Endothelial cell of umbilical vein (primary cell): Measurements from ENCODE around the gene SAP30. TPM values are rescaled to one million over a fixed set of nuclear protein-coding genes. Genes with fewer than 3 reads are reported as not detected.

ENCODE experiments used
- BruUV-seq: library from RNA; stranded (reverse); fragments of 400-500 nt; replicated peaks from 2 replicates; lab custom pipeline; 2021; lab: Mats Ljungman, UMichigan
- CTCF ChIA-PET: fragments of 300-600, 350-600 bp; sonication (Branson Sonifier 250); formaldehyde crosslinking; loops from one replicate; lab custom pipeline; 2021; ENCODE audit warnings: antibody characterized with exemption, inconsistent platforms; lab: Charles Lee
- POLR2A ChIA-PET: fragments of 300-600, 350-600 bp; sonication (Branson Sonifier 250); formaldehyde crosslinking; loops from one replicate; lab custom pipeline; 2021; ENCODE audit warnings: antibody characterized with exemption, inconsistent platforms; lab: Charles Lee
- DNase-seq: peaks from one replicate; pipeline ENCODE4 v3.0.0-alpha.2; 2011; ENCODE audit warnings: low read depth, low spot score
- FAIRE-seq: peaks from 2 replicates; lab custom pipeline; 2011; peaks lifted over from hg19 to GRCh38; lab: Jason Lieb, UNC
- H2AFZ ChIP-seq: 2 replicates; pipeline ENCODE4 v1.6.0; 2012; ENCODE audit warnings: low read depth, low read length, control low read depth, inconsistent platforms
- H3K27ac ChIP-seq: 2 replicates; pipeline ENCODE4 v1.5.1; 2011; ENCODE audit warnings: low read depth, mild to moderate bottlenecking, control low read depth, low read length, moderate library complexity; ENCODE audit not compliant: insufficient read depth
- H3K27me3 ChIP-seq, 2 experiments: 2 replicates each; pipeline versions ENCODE4 v1.6.0 to v1.6.1; 2011; ENCODE audit warnings: low read length in 2 of 2, mixed read lengths in 1 of 2; ENCODE audit not compliant: control insufficient read depth in 2 of 2, insufficient read depth in 2 of 2
- H3K36me3 ChIP-seq, 2 experiments: 2 replicates in 1 of 2; 3 replicates in 1 of 2; pipeline ENCODE4 v1.5.1; 2011; ENCODE audit warnings: low read length in 2 of 2, mild to moderate bottlenecking in 1 of 2, moderate library complexity in 1 of 2; ENCODE audit not compliant: control insufficient read depth in 2 of 2, insufficient read depth in 2 of 2; ENCODE audit errors: extremely low read depth in 1 of 2
- H3K4me1 ChIP-seq: 3 replicates; pipeline ENCODE4 v1.5.1; 2011; ENCODE audit warnings: mild to moderate bottlenecking, low read length; ENCODE audit not compliant: control insufficient read depth, insufficient read depth; ENCODE audit errors: extremely low read depth
- H3K4me2 ChIP-seq: 2 replicates; pipeline ENCODE4 v1.6.1; 2011; ENCODE audit warnings: low read length, control low read depth, mixed read lengths; ENCODE audit not compliant: insufficient read depth
- H3K4me3 ChIP-seq, 3 experiments: fragments of 200-600 bp in 1 of 3; sonication (generic), shearing (Covaris generic) in 1 of 3; replicated peaks in 1 of 3; 2 replicates each; pipeline ENCODE4 v1.5.1; 2011 to 2016; ENCODE audit warnings: control low read depth in 3 of 3, low read length in 3 of 3, mild to moderate bottlenecking in 2 of 3, inconsistent platforms in 1 of 3, low read depth in 1 of 3, moderate library complexity in 1 of 3; ENCODE audit not compliant: insufficient read depth in 1 of 3
- H3K79me2 ChIP-seq: 2 replicates; pipeline ENCODE4 v1.6.0; 2012; ENCODE audit warnings: low read length, inconsistent platforms; ENCODE audit not compliant: control insufficient read depth, insufficient read depth
- H3K9ac ChIP-seq: replicated peaks from 2 replicates; pipeline ENCODE3; 2011; ENCODE audit warnings: low read length, control low read depth; ENCODE audit not compliant: insufficient read depth; ENCODE audit errors: extremely low read depth
- H3K9me1 ChIP-seq: replicated peaks from 3 replicates; pipeline ENCODE4 v1.6.0; 2011; ENCODE audit warnings: mild to moderate bottlenecking, low read length; ENCODE audit not compliant: control insufficient read depth, insufficient read depth; ENCODE audit errors: extremely low read depth
- H3K9me3 ChIP-seq: replicated peaks from 2 replicates; pipeline ENCODE4 v1.5.1; 2012; ENCODE audit warnings: low read length, inconsistent platforms; ENCODE audit not compliant: control insufficient read depth, insufficient read depth
- H4K20me1 ChIP-seq: replicated peaks from 2 replicates; pipeline ENCODE3; 2011; ENCODE audit warnings: mild to moderate bottlenecking, low read length; ENCODE audit not compliant: control insufficient read depth, insufficient read depth; ENCODE audit errors: extremely low read depth
- EZH2 ChIP-seq: IDR thresholded peaks from 2 replicates; pipeline ENCODE4 v1.6.1; 2012; ENCODE audit warnings: borderline replicate concordance, low read depth, mild to moderate bottlenecking, moderate library complexity, low read length, inconsistent platforms; ENCODE audit not compliant: severe bottlenecking
- FOS ChIP-seq: IDR thresholded peaks from 2 replicates; pipeline ENCODE4 v1.6.1; 2011; ENCODE audit warnings: mild to moderate bottlenecking, low read length, moderate library complexity, borderline replicate concordance; ENCODE audit not compliant: insufficient read depth
- GATA2 ChIP-seq: IDR thresholded peaks from 2 replicates; pipeline ENCODE4 v1.7.0; 2011; ENCODE audit warnings: low read depth, mild to moderate bottlenecking, moderate library complexity, mixed read lengths, low read length; ENCODE audit not compliant: insufficient read length, insufficient read depth
- JUN ChIP-seq: IDR thresholded peaks from 2 replicates; pipeline ENCODE4 v1.6.1; 2011; ENCODE audit warnings: borderline replicate concordance, low read depth; ENCODE audit not compliant: insufficient read length, insufficient read depth
- MYC ChIP-seq: IDR thresholded peaks from one replicate; pipeline ENCODE4 v1.6.1; 2011; ENCODE audit warnings: mild to moderate bottlenecking, low read depth, low read length
- POLR2A ChIP-seq: IDR thresholded peaks from 2 replicates; pipeline ENCODE4 v1.6.1; 2012; ENCODE audit warnings: low read depth, mild to moderate bottlenecking, control low read depth, low read length
- POLR2AphosphoS5 ChIP-seq: IDR thresholded peaks from 2 replicates; pipeline ENCODE4 v1.6.1; 2012; ENCODE audit warnings: low read depth, mild to moderate bottlenecking, control low read depth, low read length, moderate library complexity; ENCODE audit not compliant: insufficient read depth
- dilution Hi-C: fragments of 300-500 bp; cut with MboI; formaldehyde crosslinking; loops from one replicate; pipeline ENCODE4 v1.15.0; 2019; ENCODE audit warnings: low sequenced_read_pairs; ENCODE audit not compliant: extremely low pct_ligation_motif_present
- intact Hi-C: fragments of 100-400 bp; cut with micrococcal nuclease; formaldehyde crosslinking; loops from one replicate; pipeline ENCODE4 v1.10.0; 2022
- polyA plus RNA-seq, 4 experiments: library from polyadenylated mRNA; depleted of rRNA in 3 of 4; stranded (reverse) in 3 of 4; unstranded in 1 of 4; fragments of >200 nt; gene quantifications; 2 replicates each; pipeline versions ENCODE4 v1.2.1 to v1.2.3, GENCODE V29; 2011 to 2012; ENCODE audit warnings: missing spikeins in 1 of 4
- total RNA-seq: library from RNA; stranded (reverse); gene quantifications from 2 replicates; pipeline ENCODE4 v1.2.3, GENCODE V29; 2021
- TF ChIP-seq, protein P1 (sequence below), 2 donors: IDR thresholded peaks; 1 replicate in 1 of 2; 2 replicates in 1 of 2; pipeline ENCODE4 v1.5.1; 2011; ENCODE audit warnings: low read length in 2 of 2, mild to moderate bottlenecking in 2 of 2, moderate library complexity in 2 of 2, control low read depth in 1 of 2, inconsistent platforms in 1 of 2, low read depth in 1 of 2; ENCODE audit not compliant: insufficient read depth in 1 of 2; ENCODE audit errors: extremely low read depth in 1 of 2
- TF ChIP-seq, protein P2 (sequence below): IDR thresholded peaks from 2 replicates; pipeline ENCODE4 v1.6.1; 2011; ENCODE audit not compliant: insufficient read depth, insufficient read length

SAP30 gene
- total and polyA plus RNA-seq, 2 donors (not counting 3 experiments of a cell fraction or from before 2014, with no cell fraction given): 9.9 to 23.8 TPM

DNA sequence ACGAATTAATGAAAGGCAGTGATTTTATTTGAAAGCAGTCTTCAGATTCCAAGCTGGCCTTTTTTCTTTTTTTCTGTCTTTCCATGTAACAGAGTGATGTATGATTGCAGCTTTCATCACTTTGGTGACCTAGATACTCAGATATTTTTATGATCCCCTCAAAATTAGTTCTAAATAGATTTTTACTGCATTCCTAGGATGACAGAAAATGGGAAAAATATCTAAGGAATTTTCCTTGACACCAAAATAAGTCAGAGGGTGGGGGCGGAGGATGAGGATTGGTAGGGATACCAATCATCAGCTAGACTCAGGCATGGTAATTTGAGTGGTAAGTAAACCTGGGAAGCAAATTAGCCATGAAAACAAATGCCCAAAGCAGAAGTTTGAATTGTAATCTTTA lies 24.7 kb upstream of the SAP30 start:
- FAIRE-seq (no peak), DNase-seq (no peak)
- Histone ChIP-seq H3K27ac (no peak overlapping the region), H3K36me3 (no peaks in the 10 kb centered on the region), H3K4me3 (no peak overlapping the region), H3K4me1 (peaks cover 2% of the 10 kb centered on the region), H2AFZ (no peak overlapping the region), H3K9me3 (no peaks in the 10 kb centered on the region), H3K27me3 (no peaks in the 10 kb centered on the region), H3K79me2 (no peaks in the 10 kb centered on the region), H3K4me2 (no peak overlapping the region), H4K20me1 (no peaks in the 10 kb centered on the region), H3K9ac (no peak overlapping the region), H3K9me1 (no peaks in the 10 kb centered on the region)
- TF ChIP-seq, protein P1, sequence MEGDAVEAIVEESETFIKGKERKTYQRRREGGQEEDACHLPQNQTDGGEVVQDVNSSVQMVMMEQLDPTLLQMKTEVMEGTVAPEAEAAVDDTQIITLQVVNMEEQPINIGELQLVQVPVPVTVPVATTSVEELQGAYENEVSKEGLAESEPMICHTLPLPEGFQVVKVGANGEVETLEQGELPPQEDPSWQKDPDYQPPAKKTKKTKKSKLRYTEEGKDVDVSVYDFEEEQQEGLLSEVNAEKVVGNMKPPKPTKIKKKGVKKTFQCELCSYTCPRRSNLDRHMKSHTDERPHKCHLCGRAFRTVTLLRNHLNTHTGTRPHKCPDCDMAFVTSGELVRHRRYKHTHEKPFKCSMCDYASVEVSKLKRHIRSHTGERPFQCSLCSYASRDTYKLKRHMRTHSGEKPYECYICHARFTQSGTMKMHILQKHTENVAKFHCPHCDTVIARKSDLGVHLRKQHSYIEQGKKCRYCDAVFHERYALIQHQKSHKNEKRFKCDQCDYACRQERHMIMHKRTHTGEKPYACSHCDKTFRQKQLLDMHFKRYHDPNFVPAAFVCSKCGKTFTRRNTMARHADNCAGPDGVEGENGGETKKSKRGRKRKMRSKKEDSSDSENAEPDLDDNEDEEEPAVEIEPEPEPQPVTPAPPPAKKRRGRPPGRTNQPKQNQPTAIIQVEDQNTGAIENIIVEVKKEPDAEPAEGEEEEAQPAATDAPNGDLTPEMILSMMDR (IDR thresholded peaks at IDR 0.05; ENCODE audit: extremely low read depth in 1 of 2, insufficient read depth in 1 of 2, low read depth in 1 of 2, low read length in 2 of 2): no peak
- TF ChIP-seq JUN (no peak), EZH2 (no peak), MYC (no peak), POLR2A (no peak), GATA2 (no peak), FOS (no peak), POLR2AphosphoS5 (no peak)
- TF ChIP-seq, protein P2, sequence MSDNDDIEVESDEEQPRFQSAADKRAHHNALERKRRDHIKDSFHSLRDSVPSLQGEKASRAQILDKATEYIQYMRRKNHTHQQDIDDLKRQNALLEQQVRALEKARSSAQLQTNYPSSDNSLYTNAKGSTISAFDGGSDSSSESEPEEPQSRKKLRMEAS: no peak
- ChIA-PET CTCF (interaction anchor here (0.9 to 2.5 kb wide), 4 partner anchors 10 to 27 kb away, joined by 3 to 7 read pairs (median 4); no protein-coding TSS in a partner anchor), POLR2A (no interaction called here)
- dilution Hi-C loops (no loop called here), intact Hi-C loops (no loop called here)
- no TSS peak for BruUV-seq
